ENCODE measurements around the gene RBBP5. TPM values are rescaled to one million over a fixed set of nuclear protein-coding genes. Genes with fewer than 3 reads are reported as not detected.

Gene RBBP5
- polyA plus RNA-seq, 1 experiment: 16.0 TPM

GRCh38 chr1:205046870-205047269 is 74.9 kb downstream of the RBBP5 start:
- CTCF ChIA-PET: no interaction called here
- no peak for TF ChIP-seq CTCF (IDR thresholded peaks at IDR 0.05; ENCODE audit: low read depth, low read length)

GRCh38 chr1:205045146-205045545 is 76.6 kb downstream of the RBBP5 start:
- POLR2A ChIA-PET: no interaction called here
- H3K27ac ChIP-seq (ENCODE audit: low read depth, low read length): no peak overlapping the region
- H3K9me3 ChIP-seq (ENCODE audit: control insufficient read depth, insufficient read depth, low read length): no peaks in the 10 kb centered on the region
- TF ChIP-seq CTCF (IDR thresholded peaks at IDR 0.05; ENCODE audit: low read depth, low read length): no peak
- peaks cover 56% of the 10 kb centered on the region for H3K27me3 ChIP-seq (ENCODE audit: control insufficient read depth, insufficient read depth, low read length)
- no peak for DNase-seq (ENCODE audit: low read depth, low spot score)
- H3K4me3 ChIP-seq (ENCODE audit: low read depth, low read length): no peak overlapping the region
- CTCF ChIA-PET: interaction anchor here (1.9 kb wide), 1 partner anchor 16 kb away, joined by 11 read pairs; no protein-coding TSS in a partner anchor

More at GRCh38 chr1:205046870-205047269, 74.9 kb downstream of the RBBP5 start:
- H3K9me3 ChIP-seq (ENCODE audit: control insufficient read depth, insufficient read depth, low read length): no peaks in the 10 kb centered on the region
- DNase-seq (ENCODE audit: low read depth, low spot score): no peak
- H3K4me3 ChIP-seq (ENCODE audit: low read depth, low read length): no peak overlapping the region
- POLR2A ChIA-PET: no interaction called here
- peaks cover 54% of the 10 kb centered on the region for H3K27me3 ChIP-seq (ENCODE audit: control insufficient read depth, insufficient read depth, low read length)
- H3K27ac ChIP-seq (ENCODE audit: low read depth, low read length): no peak overlapping the region

GRCh38 chr1:205044741-205045140 is 77.0 kb downstream of the RBBP5 start:
- H3K27me3 ChIP-seq (ENCODE audit: control insufficient read depth, insufficient read depth, low read length): peaks cover 60% of the 10 kb centered on the region

GRCh38 chr1:205043866-205044265 is 77.9 kb downstream of the RBBP5 start:
- Histone ChIP-seq H3K4me3 (ENCODE audit: low read depth, low read length) (no peak overlapping the region), H3K9me3 (ENCODE audit: control insufficient read depth, insufficient read depth, low read length) (no peaks in the 10 kb centered on the region), H3K27ac (ENCODE audit: low read depth, low read length) (no peak overlapping the region), H3K27me3 (ENCODE audit: control insufficient read depth, insufficient read depth, low read length) (peaks cover 58% of the 10 kb centered on the region)
- TF ChIP-seq CTCF (IDR thresholded peaks at IDR 0.05; ENCODE audit: low read depth, low read length): no peak
- ChIA-PET CTCF (interaction anchor here (1.9 kb wide), 1 partner anchor 18 kb away, joined by 11 read pairs; no protein-coding TSS in a partner anchor), POLR2A (no interaction called here)
- no peak for DNase-seq (ENCODE audit: low read depth, low spot score)

More at GRCh38 chr1:205044741-205045140, 77.0 kb downstream of the RBBP5 start:
- POLR2A ChIA-PET: no interaction called here
- H3K27ac ChIP-seq (ENCODE audit: low read depth, low read length): no peak overlapping the region
- TF ChIP-seq CTCF (IDR thresholded peaks at IDR 0.05; ENCODE audit: low read depth, low read length): no peak
- CTCF ChIA-PET: interaction anchor here (1.9 kb wide), 1 partner anchor 17 kb away, joined by 11 read pairs; no protein-coding TSS in a partner anchor
- no peak overlapping the region for H3K4me3 ChIP-seq (ENCODE audit: low read depth, low read length)
- DNase-seq (ENCODE audit: low read depth, low spot score): no peak
- H3K9me3 ChIP-seq (ENCODE audit: control insufficient read depth, insufficient read depth, low read length): no peaks in the 10 kb centered on the region

- CTCF ChIA-PET: interaction anchor here (0.5 to 1.9 kb wide), 2 partner anchors 18 to 20 kb away, joined by 3 to 11 read pairs; no protein-coding TSS in a partner anchor
- H3K27me3 ChIP-seq (ENCODE audit: control insufficient read depth, insufficient read depth, low read length): peaks cover 59% of the 10 kb centered on the region
- no peak for DNase-seq (ENCODE audit: low read depth, low spot score)
Measured at GRCh38 chr1:205042911-205043806, 78.6 kb downstream of the RBBP5 start, which contains the start of gene CNTN2. Gene CNTN2 (plus strand): TSS chr1:205043212. CDS start chr1:205053186, 9,974 bp downstream.

More at GRCh38 chr1:205042911-205043806, 78.6 kb downstream of the RBBP5 start, which contains the start of gene CNTN2:
- Histone ChIP-seq H3K4me3 (ENCODE audit: low read depth, low read length) (no peak within 1 kb of the TSS), H3K9me3 (ENCODE audit: control insufficient read depth, insufficient read depth, low read length) (no peaks in the 10 kb centered on the region), H3K27ac (ENCODE audit: low read depth, low read length) (no peak within 1 kb of the TSS)
- POLR2A ChIA-PET: no interaction called here
- TF ChIP-seq CTCF (IDR thresholded peaks at IDR 0.05; ENCODE audit: low read depth, low read length): no peak
